ENCODE measurements around the gene EIF2S1.

The EIF2S1 gene

GRCh38 chr14:67385120-67385519 lies 25.0 kb downstream of the EIF2S1 start:
- no peak for DNase-seq (ENCODE audit: low read depth)
- TF ChIP-seq MAX (IDR thresholded peaks at IDR 0.05; ENCODE audit: low read depth, low read length) (no peak), MYC (IDR thresholded peaks at IDR 0.05; ENCODE audit: low read depth, low read length) (no peak), CTCF (IDR thresholded peaks at IDR 0.05; ENCODE audit: low read depth, low read length) (no peak), POLR2A (IDR thresholded peaks at IDR 0.05; ENCODE audit: extremely low read depth, insufficient read length) (no peak)
- H3K4me3 ChIP-seq (ENCODE audit: low read depth, low read length): no peak overlapping the region

- DNase-seq (ENCODE audit: low read depth): no peak
- TF ChIP-seq MAX (IDR thresholded peaks at IDR 0.05; ENCODE audit: low read depth, low read length) (no peak), POLR2A (IDR thresholded peaks at IDR 0.05; ENCODE audit: extremely low read depth, insufficient read length) (no peak), CTCF (IDR thresholded peaks at IDR 0.05; ENCODE audit: low read depth, low read length) (no peak), MYC (IDR thresholded peaks at IDR 0.05; ENCODE audit: low read depth, low read length) (no peak)
These were observed 25.5 kb downstream of the EIF2S1 start for GRCh38 chr14:67385618-67386017.

GRCh38 chr14:67387195-67387594 lies 27.1 kb downstream of the EIF2S1 start:
- no peak for DNase-seq (ENCODE audit: low read depth)
- no peak for TF ChIP-seq MYC (IDR thresholded peaks at IDR 0.05; ENCODE audit: low read depth, low read length)
- TF ChIP-seq CTCF (IDR thresholded peaks at IDR 0.05; ENCODE audit: low read depth, low read length): no peak
- TF ChIP-seq POLR2A (IDR thresholded peaks at IDR 0.05; ENCODE audit: extremely low read depth, insufficient read length): no peak
- TF ChIP-seq MAX (IDR thresholded peaks at IDR 0.05; ENCODE audit: low read depth, low read length): no peak
- no peak overlapping the region for H3K4me3 ChIP-seq (ENCODE audit: low read depth, low read length)

More at GRCh38 chr14:67385618-67386017, 25.5 kb downstream of the EIF2S1 start:
- H3K4me3 ChIP-seq (ENCODE audit: low read depth, low read length): no peak overlapping the region

- no peak for DNase-seq (ENCODE audit: low read depth)
- TF ChIP-seq MAX (IDR thresholded peaks at IDR 0.05; ENCODE audit: low read depth, low read length) (no peak), POLR2A (IDR thresholded peaks at IDR 0.05; ENCODE audit: extremely low read depth, insufficient read length) (no peak), CTCF (IDR thresholded peaks at IDR 0.05; ENCODE audit: low read depth, low read length) (no peak), MYC (IDR thresholded peaks at IDR 0.05; ENCODE audit: low read depth, low read length) (no peak)
- no peak overlapping the region for H3K4me3 ChIP-seq (ENCODE audit: low read depth, low read length)
These were observed 29.1 kb downstream of the EIF2S1 start for GRCh38 chr14:67389275-67389674.

- no peak for DNase-seq (ENCODE audit: low read depth)
- TF ChIP-seq CTCF (IDR thresholded peaks at IDR 0.05; ENCODE audit: low read depth, low read length): no peak
- TF ChIP-seq MYC (IDR thresholded peaks at IDR 0.05; ENCODE audit: low read depth, low read length): no peak
- no peak for TF ChIP-seq POLR2A (IDR thresholded peaks at IDR 0.05; ENCODE audit: extremely low read depth, insufficient read length)
- TF ChIP-seq MAX (IDR thresholded peaks at IDR 0.05; ENCODE audit: low read depth, low read length): no peak
- no peak overlapping the region for H3K4me3 ChIP-seq (ENCODE audit: low read depth, low read length)
These were observed 29.8 kb downstream of the EIF2S1 start for GRCh38 chr14:67389811-67390534.

All from NB4 (cell line).